Parathyroid adenoma (tissue), 2 donors: ENCODE data around the gene ZNF101.

Experiments
- H2AFZ ChIP-seq: fragments of 300-600 bp; sonication (generic); one replicate; pipeline ENCODE4 v1.7.0; 2017; ENCODE audit warnings: antibody characterized with exemption, mild to moderate bottlenecking
- H3K27ac ChIP-seq: fragments of 300-600 bp; sonication (generic); one replicate; pipeline ENCODE4 v1.7.0; 2017
- H3K27me3 ChIP-seq: fragments of 300-600 bp; sonication (generic); one replicate; pipeline ENCODE4 v1.7.0; 2017; ENCODE audit warnings: low read length; ENCODE audit not compliant: control insufficient read depth, insufficient read depth
- H3K36me3 ChIP-seq: fragments of 300-600 bp; sonication (generic); one replicate; pipeline ENCODE4 v1.7.0; 2017; ENCODE audit warnings: low read length; ENCODE audit not compliant: control insufficient read depth, insufficient read depth
- H3K4me1 ChIP-seq: fragments of 300-600 bp; sonication (generic); one replicate; pipeline ENCODE4 v1.7.0; 2017; ENCODE audit warnings: control low read depth
- H3K4me2 ChIP-seq: fragments of 300-600 bp; sonication (generic); one replicate; pipeline ENCODE4 v1.7.0; 2017; ENCODE audit warnings: low read length
- H3K4me3 ChIP-seq: fragments of 300-600 bp; sonication (generic); one replicate; pipeline ENCODE4 v1.7.0; 2017; ENCODE audit warnings: low read depth, low read length
- H3K79me2 ChIP-seq: fragments of 300-600 bp; sonication (generic); one replicate; pipeline ENCODE4 v1.7.0; 2017; ENCODE audit warnings: control low read depth
- H3K9ac ChIP-seq: fragments of 300-600 bp; sonication (generic); one replicate; pipeline ENCODE4 v1.7.0; 2017; ENCODE audit warnings: mild to moderate bottlenecking
- H3K9me3 ChIP-seq: fragments of 300-600 bp; sonication (generic); one replicate; pipeline ENCODE4 v1.7.0; 2017; ENCODE audit warnings: low read length; ENCODE audit not compliant: control insufficient read depth
- CTCF ChIP-seq: fragments of 300-600 bp; sonication (generic); IDR thresholded peaks from one replicate; pipeline ENCODE4 v1.7.0; 2017; ENCODE audit warnings: antibody characterized with exemption, mild to moderate bottlenecking
- donor health status: primary hyperparathyroidism.

Gene ZNF101

GRCh38 chr19:19637523-19638251, 31.0 kb upstream of the ZNF101 start:
- Histone ChIP-seq H3K4me3 (no peak overlapping the region), H3K36me3 (no peaks in the 10 kb centered on the region)

GRCh38 chr19:19642506-19643157, 26.0 kb upstream of the ZNF101 start:
- peak overlapping the region; percentile 79 for H2AFZ ChIP-seq
- peaks cover 5% of the 10 kb centered on the region for H3K4me1 ChIP-seq
- H3K4me2 ChIP-seq: peak overlapping the region; percentile 92
- no peaks in the 10 kb centered on the region for H3K27me3 ChIP-seq
- H3K36me3 ChIP-seq: no peaks in the 10 kb centered on the region
- peak overlapping the region; percentile 67 for H3K4me3 ChIP-seq
- no peak overlapping the region for H3K9ac ChIP-seq
- no peak for TF ChIP-seq CTCF
- no peaks in the 10 kb centered on the region for H3K9me3 ChIP-seq
- no peak overlapping the region for H3K27ac ChIP-seq
- H3K79me2 ChIP-seq: no peaks in the 10 kb centered on the region

More at GRCh38 chr19:19637523-19638251, 31.0 kb upstream of the ZNF101 start:
- no peak for TF ChIP-seq CTCF
- Histone ChIP-seq H3K4me1 (peaks cover 9% of the 10 kb centered on the region), H3K27ac (no peak overlapping the region), H3K4me2 (peak overlapping the region; percentile 31), H3K27me3 (no peaks in the 10 kb centered on the region), H3K9me3 (no peaks in the 10 kb centered on the region), H3K9ac (no peak overlapping the region), H2AFZ (peak overlapping the region; percentile 90), H3K79me2 (no peaks in the 10 kb centered on the region)

- Histone ChIP-seq H2AFZ (peak within 1 kb of the TSS; percentile 79), H3K4me3 (peak within 1 kb of the TSS; percentile 67), H3K9me3 (no peaks in the 10 kb centered on the region), H3K27ac (no peak within 1 kb of the TSS), H3K4me2 (peak within 1 kb of the TSS; percentile 92), H3K79me2 (no peaks in the 10 kb centered on the region), H3K27me3 (no peaks in the 10 kb centered on the region), H3K36me3 (no peaks in the 10 kb centered on the region), H3K4me1 (peaks cover 5% of the 10 kb centered on the region), H3K9ac (no peak within 1 kb of the TSS)
- peak; percentile 97 for TF ChIP-seq CTCF
Observed at GRCh38 chr19:19643158-19644053, 25.2 kb upstream of the ZNF101 start, which contains the start of gene GMIP. TSS of gene GMIP (minus strand) at chr19:19643657. CDS start at chr19:19643529, 128 bp downstream.

GRCh38 chr19:19644054-19644388, 24.6 kb upstream of the ZNF101 start:
- Histone ChIP-seq H3K27ac (no peak overlapping the region), H3K27me3 (no peaks in the 10 kb centered on the region), H3K4me1 (peaks cover 5% of the 10 kb centered on the region), H3K36me3 (no peaks in the 10 kb centered on the region), H3K4me2 (peak overlapping the region; percentile 92), H3K9me3 (no peaks in the 10 kb centered on the region), H3K4me3 (no peak overlapping the region), H3K9ac (no peak overlapping the region), H2AFZ (peak overlapping the region; percentile 79), H3K79me2 (no peaks in the 10 kb centered on the region)
- no peak for TF ChIP-seq CTCF
